Natural killer cell treated with Interleukin-12 subunit alpha and Interleukin-12 subunit beta and Interleukin-15 and Interleukin-18, amount 100 ng/mL, for 72 hours (primary cell): ENCODE data around the gene C8B. TPM values are rescaled to one million over a fixed set of nuclear protein-coding genes. Genes with fewer than 3 reads are reported as not detected.

Experiments
- ATAC-seq, 2 donors: fragments of 150-1000 bp; cut with Tn5 transposase in 1 of 2; sonication (Bioruptor Pico), chemical (Tn5 transposase) in 1 of 2; 2 replicates each; pipeline ENCODE4 v1.10.0; 2021
- DNase-seq: peaks from one replicate; pipeline ENCODE4 v3.0.0; 2022; ENCODE audit warnings: low spot score
- H3K27ac Mint-ChIP-seq, 2 donors: 1 replicate in 1 of 2; 2 replicates in 1 of 2; pipeline ENCODE4 v1.8.0; 2022; ENCODE audit warnings: mixed read lengths in 2 of 2, mild to moderate bottlenecking in 1 of 2, moderate library complexity in 1 of 2
- H3K27me3 Mint-ChIP-seq, 2 donors: 1 replicate in 1 of 2; 2 replicates in 1 of 2; pipeline ENCODE4 v1.8.0; 2022; ENCODE audit warnings: mixed read lengths in 2 of 2
- H3K36me3 Mint-ChIP-seq: one replicate; pipeline ENCODE4 v1.8.0; 2022; ENCODE audit warnings: mixed read lengths
- H3K4me1 Mint-ChIP-seq, 2 donors: 1 replicate in 1 of 2; 2 replicates in 1 of 2; pipeline ENCODE4 v1.8.0; 2022; ENCODE audit warnings: low read depth in 2 of 2, mixed read lengths in 2 of 2, mild to moderate bottlenecking in 1 of 2
- H3K4me3 Mint-ChIP-seq: one replicate; pipeline ENCODE4 v1.8.0; 2022; ENCODE audit warnings: mixed read lengths
- H3K9me3 Mint-ChIP-seq: 2 replicates; pipeline ENCODE4 v1.8.0; 2022; ENCODE audit warnings: mixed read lengths
- total RNA-seq, 2 donors: library from RNA; stranded (reverse); gene quantifications; one replicate each; pipeline ENCODE4 v1.2.3, GENCODE V29; 2022

Gene C8B
- total RNA-seq, 2 donors from 2014 or later, result 0.40 TPM; not detected in 1

DNA sequence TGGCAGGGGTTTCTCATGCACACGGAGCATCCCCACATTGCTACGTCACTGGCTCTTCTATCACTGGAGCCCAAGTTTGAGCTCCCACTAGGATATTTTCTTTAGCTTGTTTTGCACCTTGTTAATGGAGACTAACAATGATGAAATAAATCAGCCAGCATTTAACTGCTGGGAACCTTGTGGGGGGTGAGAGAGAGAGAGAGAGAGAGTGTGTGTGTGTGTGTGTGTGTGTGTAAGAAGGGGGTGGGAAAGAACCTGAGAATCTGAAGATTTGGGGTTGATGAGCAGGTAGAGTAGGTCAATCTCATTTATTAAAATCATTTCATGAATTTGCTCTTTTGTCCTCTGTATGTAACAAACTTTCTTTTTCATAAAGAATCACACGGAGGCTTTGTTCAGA, 624 bp downstream of the C8B start:
- ATAC-seq (no peak), DNase-seq (no peak)
- H3K27me3 Mint-ChIP-seq, result peaks cover 10 to 22% of the 10 kb centered on the region in 2 donors
- no peaks in the 10 kb centered on the region for H3K9me3 Mint-ChIP-seq
- H3K4me3 Mint-ChIP-seq, result no peak overlapping the region
- H3K4me1 Mint-ChIP-seq, result peaks cover 0 to 7% of the 10 kb centered on the region in 2 donors
- no peak overlapping the region for H3K27ac Mint-ChIP-seq
- no peaks in the 10 kb centered on the region for H3K36me3 Mint-ChIP-seq

DNA sequence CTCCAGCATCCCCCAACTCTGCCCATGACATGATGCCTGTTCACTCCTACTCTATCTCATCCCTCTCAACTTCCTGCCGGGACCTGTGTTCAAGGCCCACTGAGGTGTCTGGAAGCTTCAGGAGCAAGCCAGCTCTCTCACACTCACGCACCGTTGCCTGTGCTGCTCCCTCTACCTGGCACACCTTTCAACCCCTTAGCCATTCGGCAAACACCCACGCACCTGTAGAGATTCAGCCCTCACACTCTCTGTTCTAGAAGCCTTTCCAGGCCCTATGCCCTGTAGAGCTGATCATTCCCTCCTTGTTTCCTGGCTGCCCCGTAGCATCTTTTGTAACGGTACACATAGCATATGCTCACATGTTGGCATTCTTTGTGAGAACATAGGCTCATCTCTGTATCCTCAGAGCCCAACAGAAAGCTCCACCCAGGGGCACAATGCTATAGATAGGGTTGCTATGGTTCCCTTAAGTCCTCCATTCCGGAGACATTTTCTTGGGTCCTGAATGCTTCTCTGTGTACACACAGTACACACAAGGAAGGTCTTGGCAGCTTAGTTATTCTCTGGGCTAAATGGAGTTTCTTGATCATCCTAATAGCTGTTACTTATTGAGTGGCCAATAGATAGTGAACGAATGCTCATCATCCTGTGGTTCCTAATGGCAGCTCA, 1.3 kb downstream of the C8B start:
- Mint-ChIP-seq H3K36me3 (no peaks in the 10 kb centered on the region), H3K9me3 (no peaks in the 10 kb centered on the region), H3K27me3 (peaks cover 8 to 20% of the 10 kb centered on the region in 2 donors), H3K4me1 (peaks cover 0 to 7% of the 10 kb centered on the region in 2 donors), H3K27ac (peak overlapping the region in 1 of 2 donors; percentile 1), H3K4me3 (no peak overlapping the region)
- DNase-seq (no peak), ATAC-seq (peak in 1 of 2 donors; percentile 31)

DNA sequence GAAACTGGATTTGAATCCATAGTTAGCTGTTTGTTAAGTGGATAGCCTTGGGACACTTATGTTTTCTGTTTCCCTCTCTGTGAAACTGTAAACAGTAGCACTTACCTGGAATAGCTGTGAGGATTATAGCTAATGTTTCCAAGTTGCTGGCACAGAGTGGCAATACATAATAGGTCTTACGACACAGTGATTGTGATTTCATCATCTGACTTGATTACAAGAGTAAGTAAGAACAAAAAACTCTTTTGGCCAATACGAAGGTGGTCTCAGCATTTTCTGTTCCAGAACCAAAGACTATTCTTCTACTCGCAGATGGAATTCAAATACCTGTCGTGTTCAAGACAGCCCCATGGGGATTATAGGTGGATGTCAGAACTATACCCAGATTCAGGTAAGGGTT, 2.1 kb downstream of the C8B start:
- Mint-ChIP-seq H3K36me3 (no peaks in the 10 kb centered on the region), H3K9me3 (no peaks in the 10 kb centered on the region), H3K27me3 (peaks cover 8 to 20% of the 10 kb centered on the region in 2 donors), H3K4me3 (no peak overlapping the region), H3K4me1 (peaks cover 0 to 9% of the 10 kb centered on the region in 2 donors), H3K27ac (no peak overlapping the region)
- ATAC-seq (no peak), DNase-seq (no peak)

- peaks cover 14 to 28% of the 10 kb centered on the region in 2 donors for H3K27me3 Mint-ChIP-seq
- H3K4me3 Mint-ChIP-seq, result no peak overlapping the region
- H3K4me1 Mint-ChIP-seq, result peaks cover 0 to 3% of the 10 kb centered on the region in 2 donors
- no peak overlapping the region for H3K27ac Mint-ChIP-seq
- DNase-seq (no peak), ATAC-seq (peak in 1 of 2 donors; percentile 20)
- no peaks in the 10 kb centered on the region for H3K36me3 Mint-ChIP-seq
- H3K9me3 Mint-ChIP-seq, result peaks cover 4% of the 10 kb centered on the region
These were observed 4.4 kb downstream of the C8B start for GRCh38 chr1:56961426-56961825.

DNA sequence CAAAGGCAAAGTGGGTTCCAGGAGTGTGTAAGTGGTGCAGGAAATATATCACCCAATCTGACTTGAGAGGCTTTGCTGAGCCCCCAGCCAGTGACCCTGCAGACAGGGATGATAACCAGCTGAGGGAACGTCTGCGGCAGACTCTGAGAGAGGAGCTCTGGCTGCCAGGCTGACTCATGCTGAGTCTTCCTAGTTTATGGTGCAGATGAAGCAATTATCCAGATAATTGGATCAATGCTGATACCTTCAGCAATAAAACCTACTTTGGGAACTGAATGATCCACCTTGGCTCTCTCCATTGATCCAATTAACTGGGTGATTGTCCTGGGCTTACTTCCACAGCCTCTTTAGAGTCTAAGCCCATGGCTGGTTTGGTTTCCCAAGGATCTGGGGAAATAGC, 7.3 kb downstream of the C8B start:
- Mint-ChIP-seq H3K9me3 (peaks cover 4% of the 10 kb centered on the region), H3K4me1 (peaks cover 0 to 9% of the 10 kb centered on the region in 2 donors), H3K27me3 (peaks cover 11 to 15% of the 10 kb centered on the region in 2 donors), H3K27ac (no peak overlapping the region), H3K36me3 (no peaks in the 10 kb centered on the region), H3K4me3 (no peak overlapping the region)
- DNase-seq (no peak), ATAC-seq (no peak)

- ATAC-seq (no peak), DNase-seq (no peak)
- peaks cover 12 to 15% of the 10 kb centered on the region in 2 donors for H3K27me3 Mint-ChIP-seq
- no peak overlapping the region for H3K4me3 Mint-ChIP-seq
- H3K36me3 Mint-ChIP-seq, result no peaks in the 10 kb centered on the region
- H3K27ac Mint-ChIP-seq, result no peak overlapping the region
- peaks cover 4% of the 10 kb centered on the region for H3K9me3 Mint-ChIP-seq
- H3K4me1 Mint-ChIP-seq, result peaks cover 0 to 9% of the 10 kb centered on the region in 2 donors
These were observed 7.9 kb downstream of the C8B start for GRCh38 chr1:56957931-56958330.

DNA sequence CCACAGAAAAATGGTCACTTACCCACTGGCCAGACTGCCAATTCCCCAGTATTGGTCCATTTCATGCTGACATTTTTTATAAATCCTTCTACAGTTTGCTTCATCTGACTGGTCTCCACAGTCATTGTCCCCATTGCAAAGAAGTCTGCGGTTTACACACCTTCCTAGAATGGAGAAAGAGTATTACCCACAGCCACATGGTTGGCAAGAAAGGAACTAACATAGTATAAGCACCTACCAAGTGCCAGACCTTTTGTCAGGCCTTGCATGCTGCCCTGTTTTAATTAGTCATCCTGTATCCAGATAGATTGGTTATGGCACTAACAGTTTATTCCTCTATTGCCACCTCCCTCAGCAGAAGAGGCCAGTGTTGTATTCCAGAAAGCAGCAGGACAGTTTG, 11.2 kb downstream of the C8B start:
- Mint-ChIP-seq H3K27me3 (peaks cover 7 to 12% of the 10 kb centered on the region in 2 donors), H3K27ac (no peak overlapping the region), H3K4me3 (no peak overlapping the region), H3K36me3 (no peaks in the 10 kb centered on the region), H3K4me1 (peaks cover 0 to 9% of the 10 kb centered on the region in 2 donors), H3K9me3 (peaks cover 4% of the 10 kb centered on the region)
- DNase-seq, result no peak
- ATAC-seq, result peak; percentile 63 to 88

DNA sequence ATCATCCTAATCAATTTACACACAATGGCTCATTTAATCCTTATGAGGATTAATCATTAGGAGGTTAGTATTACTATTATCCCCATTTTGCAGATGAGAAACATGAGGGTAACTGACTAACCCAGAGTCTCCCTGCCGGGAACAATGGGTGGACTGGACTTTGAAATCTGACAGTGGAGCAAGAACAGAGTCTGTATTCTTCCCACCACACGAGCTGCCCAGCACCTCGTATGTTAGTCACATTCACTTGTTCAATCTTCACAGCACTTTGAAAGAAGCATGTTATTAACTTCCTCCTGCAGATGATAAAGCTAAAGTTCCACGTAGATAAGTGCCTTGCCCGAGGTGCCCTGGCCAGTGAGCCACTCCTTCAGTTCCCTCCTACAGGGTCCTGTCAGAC, 12.4 kb downstream of the C8B start:
- H3K27me3 Mint-ChIP-seq, result peaks cover 7 to 12% of the 10 kb centered on the region in 2 donors
- DNase-seq (no peak), ATAC-seq (no peak)
- no peaks in the 10 kb centered on the region for H3K36me3 Mint-ChIP-seq
- peaks cover 0 to 6% of the 10 kb centered on the region in 2 donors for H3K4me1 Mint-ChIP-seq
- H3K4me3 Mint-ChIP-seq, result no peak overlapping the region
- H3K9me3 Mint-ChIP-seq, result peaks cover 4% of the 10 kb centered on the region
- no peak overlapping the region for H3K27ac Mint-ChIP-seq

DNA sequence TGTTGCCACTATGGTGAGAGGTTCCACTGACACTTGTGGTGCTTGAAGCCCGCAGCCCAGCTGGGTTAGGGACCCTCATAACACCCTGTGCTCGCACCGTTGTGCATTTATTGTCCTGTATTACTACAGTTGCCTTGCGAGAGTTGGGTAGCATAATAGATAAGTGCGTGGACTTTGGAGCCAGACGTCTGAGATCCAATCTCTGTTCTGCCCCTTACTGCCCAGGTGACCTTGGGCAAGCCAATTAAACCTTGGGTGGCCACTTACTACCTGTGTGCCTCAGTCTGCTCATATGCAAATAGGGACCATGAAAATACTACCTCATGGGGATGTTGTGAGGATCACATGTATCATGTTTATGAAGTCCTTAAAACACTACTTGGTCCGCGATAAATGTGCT, 13.3 kb downstream of the C8B start:
- Mint-ChIP-seq H3K4me3 (no peak overlapping the region), H3K27me3 (peaks cover under 1 to 7% of the 10 kb centered on the region in 2 donors), H3K36me3 (no peaks in the 10 kb centered on the region), H3K4me1 (peaks cover 0 to 6% of the 10 kb centered on the region in 2 donors), H3K27ac (no peak overlapping the region), H3K9me3 (no peaks in the 10 kb centered on the region)
- ATAC-seq, result no peak
- DNase-seq, result no peak

- Mint-ChIP-seq H3K4me3 (no peak overlapping the region), H3K27ac (no peak overlapping the region), H3K9me3 (no peaks in the 10 kb centered on the region), H3K27me3 (peaks cover 5 to 8% of the 10 kb centered on the region in 2 donors), H3K36me3 (no peaks in the 10 kb centered on the region), H3K4me1 (no peaks in the 10 kb centered on the region)
- ATAC-seq (no peak), DNase-seq (no peak)
These were observed 17.3 kb downstream of the C8B start for GRCh38 chr1:56948403-56949023.

- ATAC-seq (no peak), DNase-seq (no peak)
- H3K4me3 Mint-ChIP-seq, result no peak overlapping the region
- H3K9me3 Mint-ChIP-seq, result no peaks in the 10 kb centered on the region
- H3K36me3 Mint-ChIP-seq, result no peaks in the 10 kb centered on the region
- no peaks in the 10 kb centered on the region for H3K4me1 Mint-ChIP-seq
- peaks cover 14 to 31% of the 10 kb centered on the region in 2 donors for H3K27me3 Mint-ChIP-seq
- H3K27ac Mint-ChIP-seq, result no peak overlapping the region
These were observed 25.8 kb downstream of the C8B start for GRCh38 chr1:56940039-56940438.

DNA sequence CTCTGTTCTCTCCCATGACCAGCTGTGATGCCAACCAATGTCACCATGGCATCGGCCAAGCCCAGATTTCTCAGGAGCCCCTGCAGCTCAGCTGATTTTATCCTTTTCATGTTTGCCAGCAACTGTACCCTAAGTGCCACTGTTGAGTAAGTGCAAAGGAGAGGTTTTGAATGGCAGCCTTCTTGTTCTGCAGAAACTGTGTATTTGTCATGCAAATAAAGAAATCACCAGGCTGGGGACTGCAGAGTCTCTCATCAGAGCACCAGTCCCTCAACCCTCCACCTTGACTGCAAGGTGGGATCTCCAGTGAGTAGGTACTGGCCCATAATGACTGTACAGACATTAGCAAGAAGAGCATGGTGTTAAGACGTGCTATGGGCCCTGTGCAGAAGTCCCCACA, 26.6 kb downstream of the C8B start:
- Mint-ChIP-seq H3K4me3 (no peak overlapping the region), H3K27ac (no peak overlapping the region), H3K27me3 (peaks cover 14 to 28% of the 10 kb centered on the region in 2 donors), H3K9me3 (no peaks in the 10 kb centered on the region), H3K36me3 (no peaks in the 10 kb centered on the region), H3K4me1 (no peaks in the 10 kb centered on the region)
- ATAC-seq, result no peak
- DNase-seq, result no peak

GRCh38 chr1:56938646-56939045, 27.2 kb downstream of the C8B start:
- Mint-ChIP-seq H3K27ac (no peak overlapping the region), H3K4me3 (no peak overlapping the region), H3K27me3 (peaks cover 17 to 28% of the 10 kb centered on the region in 2 donors), H3K4me1 (no peaks in the 10 kb centered on the region), H3K9me3 (no peaks in the 10 kb centered on the region), H3K36me3 (no peaks in the 10 kb centered on the region)
- no peak for ATAC-seq
- DNase-seq, result no peak

GRCh38 chr1:56934430-56935060, 31.3 kb downstream of the C8B start:
- DNase-seq (no peak), ATAC-seq (no peak)
- Mint-ChIP-seq H3K4me3 (no peak overlapping the region), H3K36me3 (no peaks in the 10 kb centered on the region), H3K27ac (no peak overlapping the region), H3K9me3 (no peaks in the 10 kb centered on the region), H3K4me1 (no peaks in the 10 kb centered on the region), H3K27me3 (peaks cover 15 to 33% of the 10 kb centered on the region in 2 donors)
